Bronchus fibroblast of lung (primary cell): ENCODE measurements around the gene NETO1. TPM values are rescaled to one million over a fixed set of nuclear protein-coding genes. Genes with fewer than 3 reads are reported as not detected.

Experiments used
- total RNA-seq: library from RNA; depleted of rRNA; stranded (reverse); fragments of >200 nt; gene quantifications from 2 replicates; pipeline ENCODE4 v1.2.3, GENCODE V29; 2015

The NETO1 gene, protein sequence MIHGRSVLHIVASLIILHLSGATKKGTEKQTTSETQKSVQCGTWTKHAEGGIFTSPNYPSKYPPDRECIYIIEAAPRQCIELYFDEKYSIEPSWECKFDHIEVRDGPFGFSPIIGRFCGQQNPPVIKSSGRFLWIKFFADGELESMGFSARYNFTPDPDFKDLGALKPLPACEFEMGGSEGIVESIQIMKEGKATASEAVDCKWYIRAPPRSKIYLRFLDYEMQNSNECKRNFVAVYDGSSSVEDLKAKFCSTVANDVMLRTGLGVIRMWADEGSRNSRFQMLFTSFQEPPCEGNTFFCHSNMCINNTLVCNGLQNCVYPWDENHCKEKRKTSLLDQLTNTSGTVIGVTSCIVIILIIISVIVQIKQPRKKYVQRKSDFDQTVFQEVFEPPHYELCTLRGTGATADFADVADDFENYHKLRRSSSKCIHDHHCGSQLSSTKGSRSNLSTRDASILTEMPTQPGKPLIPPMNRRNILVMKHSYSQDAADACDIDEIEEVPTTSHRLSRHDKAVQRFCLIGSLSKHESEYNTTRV
- total RNA-seq: 0.74 and 1.2 TPM in 2 replicates

DNA sequence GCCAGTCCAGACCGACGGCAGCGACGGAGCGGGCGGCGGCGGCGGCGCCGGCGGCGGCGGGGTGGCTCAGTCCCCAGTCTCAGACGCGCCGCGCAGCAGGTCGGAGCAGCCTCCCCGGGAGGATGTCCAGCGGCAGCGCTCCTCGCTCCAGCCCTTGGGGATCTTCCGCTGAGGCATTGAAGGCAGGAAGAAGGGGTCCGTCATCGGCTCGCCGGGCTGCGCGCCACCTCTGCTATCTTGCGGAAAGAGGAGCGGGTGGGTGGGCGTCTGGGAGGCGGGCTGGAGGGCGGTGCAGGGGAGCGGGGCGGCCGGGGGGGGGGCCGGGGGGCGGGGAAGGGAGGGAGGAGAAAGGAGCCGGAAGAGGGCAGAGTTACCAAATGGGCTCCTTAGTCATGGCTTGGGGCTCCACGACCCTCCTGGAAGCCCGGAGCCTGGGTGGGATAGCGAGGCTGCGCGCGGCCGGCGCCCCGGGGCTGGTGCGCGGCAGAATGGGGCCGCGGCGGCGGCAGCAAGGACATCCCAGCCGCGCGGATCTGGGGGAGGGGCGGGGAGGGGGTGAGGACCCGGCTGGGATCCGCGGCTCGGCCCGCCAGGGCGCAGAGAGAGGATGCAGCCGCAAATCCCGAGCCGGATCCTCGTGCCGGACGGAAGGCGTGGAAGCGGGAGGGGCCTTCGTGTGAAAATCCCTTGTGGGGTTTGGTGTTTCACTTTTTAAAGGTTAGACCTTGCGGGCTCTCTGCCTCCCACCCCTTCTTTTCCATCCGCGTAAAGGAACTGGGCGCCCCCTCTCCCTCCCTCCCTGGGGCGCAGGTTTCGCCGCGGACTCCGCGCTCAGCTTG, at the start of gene NETO1:
Gene NETO1 (minus strand): TSS at position 242 of the 839 bp plus-strand sequence. CDS start 696 bp downstream, outside the sequence.

